GM12878 (cell line): Measurements from ENCODE around the gene DNAAF9. TPM values are rescaled to one million over a fixed set of nuclear protein-coding genes. Genes with fewer than 3 reads are reported as not detected.

ENCODE experiments used
- ATAC-seq: fragments of 200-7000 bp; cut with Tn5 transposase; 3 replicates; pipeline ENCODE4 v1.9.1; 2020; ENCODE audit warnings: mild to moderate bottlenecking, moderate library complexity
- BruUV-seq: library from RNA; stranded (reverse); fragments of 400-500 nt; replicated peaks from 2 replicates; lab custom pipeline; 2021; lab: Mats Ljungman, UMichigan
- CTCF ChIA-PET: fragments of 300-600 bp; sonication (Branson Sonifier 250); formaldehyde crosslinking; extraction: SDS; loops from one replicate; lab custom pipeline; 2021; ENCODE audit warnings: inconsistent platforms; lab: Yijun Ruan, JAX
- POLR2A ChIA-PET: fragments of 350-600 bp; formaldehyde crosslinking; extraction: SDS; loops from one replicate; lab custom pipeline; 2021; ENCODE audit warnings: inconsistent platforms; lab: Charles Lee
- RAD21 ChIA-PET: fragments of 300-600 bp; sonication (Branson Sonifier 250); formaldehyde crosslinking; loops from one replicate; lab custom pipeline; 2023; ENCODE audit warnings: antibody characterized with exemption; ENCODE audit not compliant: unreplicated experiment; lab: Charles Lee
- SMC1A ChIA-PET: fragments of 300-600 bp; sonication (Branson Sonifier 250); formaldehyde crosslinking; loops from one replicate; lab custom pipeline; 2023; ENCODE audit not compliant: unreplicated experiment, uncharacterized antibody; lab: Charles Lee
- DNase-seq: peaks from one replicate; pipeline ENCODE4 v3.0.0-alpha.2; 2011; ENCODE audit warnings: low read depth, low spot score
- FAIRE-seq: peaks from 3 replicates; lab custom pipeline; 2011; peaks lifted over from hg19 to GRCh38; lab: Jason Lieb, UNC
- H2AFZ ChIP-seq: 2 replicates; pipeline ENCODE4 v1.6.0; 2011; ENCODE audit warnings: low read depth, low read length, control low read depth; ENCODE audit not compliant: control insufficient read depth
- H3K27ac ChIP-seq: 2 replicates; pipeline ENCODE4 v1.5.1; 2011; ENCODE audit warnings: control low read depth; ENCODE audit not compliant: control insufficient read depth, insufficient read depth
- H3K27me3 ChIP-seq, 2 experiments: replicated peaks in 1 of 2; 2 replicates each; pipeline versions ENCODE4 v1.6.0 to v1.6.1; 2011; ENCODE audit warnings: low read length in 1 of 2; ENCODE audit not compliant: control insufficient read depth in 2 of 2, insufficient read depth in 2 of 2
- H3K36me3 ChIP-seq, 2 experiments: 2 replicates each; pipeline ENCODE4 v1.5.1; 2011; ENCODE audit warnings: low read length in 1 of 2; ENCODE audit not compliant: control insufficient read depth in 2 of 2, insufficient read depth in 2 of 2
- H3K4me1 ChIP-seq: 2 replicates; pipeline ENCODE4 v1.6.1; 2011; ENCODE audit warnings: mild to moderate bottlenecking, low read length, moderate library complexity, mixed read lengths; ENCODE audit not compliant: control insufficient read depth, insufficient read depth
- H3K4me2 ChIP-seq: 2 replicates; pipeline ENCODE4 v1.6.0; 2011; ENCODE audit warnings: control low read depth; ENCODE audit not compliant: control insufficient read depth, insufficient read depth
- H3K4me3 ChIP-seq: fragments of 200-600 bp; sonication (generic); 2 replicates; pipeline ENCODE4 v1.5.1; 2016
- H3K79me2 ChIP-seq: 2 replicates; pipeline ENCODE4 v1.6.0; 2011; ENCODE audit warnings: low read length; ENCODE audit not compliant: control insufficient read depth, insufficient read depth
- H3K9ac ChIP-seq: 2 replicates; pipeline ENCODE4 v1.8.0; 2011; ENCODE audit warnings: low read length, control low read depth, mixed read lengths; ENCODE audit not compliant: control insufficient read depth, insufficient read depth
- H3K9me3 ChIP-seq: replicated peaks from 3 replicates; pipeline ENCODE4 v1.5.1; 2011; ENCODE audit warnings: mild to moderate bottlenecking, low read length; ENCODE audit not compliant: control insufficient read depth, insufficient read depth
- H4K20me1 ChIP-seq: 2 replicates; pipeline ENCODE4 v1.6.0; 2011; ENCODE audit not compliant: control insufficient read depth, insufficient read depth
- BCL3 ChIP-seq: IDR thresholded peaks from 2 replicates; pipeline ENCODE4 v1.6.1; 2011; ENCODE audit warnings: borderline replicate concordance, low read depth, mild to moderate bottlenecking, moderate library complexity, low read length; ENCODE audit not compliant: insufficient read depth, poor library complexity, severe bottlenecking
- ETV6 ChIP-seq, 2 experiments: fragments of 450-650 bp in 1 of 2; IDR thresholded peaks in 1 of 2; conservative IDR thresholded peaks in 1 of 2; 2 replicates each; pipeline ENCODE4 v1.6.1; 2014; ENCODE audit warnings: antibody characterized with exemption in 1 of 2, borderline replicate concordance in 1 of 2, low read depth in 1 of 2, mild to moderate bottlenecking in 1 of 2, moderate library complexity in 1 of 2
- JUNB ChIP-seq: IDR thresholded peaks from 2 replicates; pipeline ENCODE4 v1.6.1; 2016; ENCODE audit warnings: antibody characterized with exemption, mild to moderate bottlenecking
- MEF2B ChIP-seq: fragments of 450-650 bp; IDR thresholded peaks from 2 replicates; pipeline ENCODE4 v1.6.1; 2018; ENCODE audit warnings: mild to moderate bottlenecking, moderate library complexity; ENCODE audit not compliant: partially characterized antibody, poor library complexity, severe bottlenecking
- POLR2A ChIP-seq: IDR thresholded peaks from 2 replicates; pipeline ENCODE4 v1.6.1; 2011; ENCODE audit warnings: low read depth, mild to moderate bottlenecking, low read length
- RELA ChIP-seq: fragments of 450-650 bp; IDR thresholded peaks from 2 replicates; pipeline ENCODE4 v1.8.0; 2014; ENCODE audit warnings: borderline replicate concordance; ENCODE audit not compliant: partially characterized antibody
- SP1 ChIP-seq: IDR thresholded peaks from one replicate; pipeline ENCODE4 v1.6.1; 2011; ENCODE audit warnings: low read depth, low read length
- ZNF207 ChIP-seq: fragments of 450-650 bp; IDR thresholded peaks from 2 replicates; pipeline ENCODE4 v1.6.1; 2014; ENCODE audit warnings: antibody characterized with exemption, mild to moderate bottlenecking, borderline replicate concordance
- ZNF274 ChIP-seq: IDR thresholded peaks from one replicate; pipeline ENCODE4 v1.8.0; 2011; ENCODE audit not compliant: insufficient read length, insufficient read depth
- WGBS: methylation state at CpG from one replicate; pipeline ENCODE4 v1.1.6; 2016; ENCODE audit warnings: low lambda C conversion rate; ENCODE audit not compliant: insufficient replicate concordance, insufficient coverage; ENCODE audit errors: missing lambda C conversion rate; 5-methylcytosine and 5-hydroxymethylcytosine counted together
- in situ Hi-C: fragments of 300-500 bp; cut with MboI; formaldehyde crosslinking; loops from 9 replicates; pipeline ENCODE4 v1.14.3; 2018; ENCODE audit warnings: mixed read lengths
- intact Hi-C: fragments of 100-400 bp; cut with micrococcal nuclease; formaldehyde crosslinking; loops from one replicate; pipeline ENCODE4 v1.14.2; 2022; ENCODE audit not compliant: unreplicated experiment
- polyA plus RNA-seq, 11 experiments: library from polyadenylated mRNA; depleted of rRNA in 4 of 11; unstranded in 6 of 11; stranded (reverse) in 5 of 11; fragments of >200 nt; fragmentation: Nextera tagmentation in 4 of 11; fragmentation: Illumina TruSeq in 1 of 11; extraction: Ambion mirVana in 4 of 11; extraction: Trizol in 1 of 11; gene quantifications; 1 replicate in 1 of 11; 2 replicates in 10 of 11; pipeline versions ENCODE4 v1.2.1 to v1.2.3, GENCODE V29; 2011 to 2016; ENCODE audit warnings: inconsistent platforms in 2 of 11, missing spikeins in 2 of 11, low read depth in 1 of 11
- total RNA-seq, 4 experiments: library from RNA; depleted of rRNA in 3 of 4; stranded (reverse); fragments of >200 nt in 3 of 4; fragmentation: Illumina TruSeq in 1 of 4; extraction: Trizol in 1 of 4; gene quantifications; 2 replicates each; pipeline versions ENCODE4 v1.2.1 to v1.2.3, GENCODE V29; 2013 to 2021
- TF ChIP-seq, protein P1 (sequence below): fragments of 450-650 bp; IDR thresholded peaks from 2 replicates; pipeline ENCODE4 v1.6.1; 2017; ENCODE audit warnings: mild to moderate bottlenecking
- TF ChIP-seq, protein P2 (sequence below): IDR thresholded peaks from 2 replicates; pipeline ENCODE4 v1.6.1; 2012; ENCODE audit warnings: low read depth, low read length, improper control_type of control experiment
- TF ChIP-seq, protein P3 (sequence below): IDR thresholded peaks from 2 replicates; pipeline ENCODE4 v1.6.1; 2012; ENCODE audit warnings: low read depth, low read length, improper control_type of control experiment

The DNAAF9 gene
- total and polyA plus RNA-seq, 10 of the 15 experiments (the other 5 are each of a cell fraction or from before 2014, with no cell fraction given), result 0.08 to 2.1 (median 1.3) TPM

DNA sequence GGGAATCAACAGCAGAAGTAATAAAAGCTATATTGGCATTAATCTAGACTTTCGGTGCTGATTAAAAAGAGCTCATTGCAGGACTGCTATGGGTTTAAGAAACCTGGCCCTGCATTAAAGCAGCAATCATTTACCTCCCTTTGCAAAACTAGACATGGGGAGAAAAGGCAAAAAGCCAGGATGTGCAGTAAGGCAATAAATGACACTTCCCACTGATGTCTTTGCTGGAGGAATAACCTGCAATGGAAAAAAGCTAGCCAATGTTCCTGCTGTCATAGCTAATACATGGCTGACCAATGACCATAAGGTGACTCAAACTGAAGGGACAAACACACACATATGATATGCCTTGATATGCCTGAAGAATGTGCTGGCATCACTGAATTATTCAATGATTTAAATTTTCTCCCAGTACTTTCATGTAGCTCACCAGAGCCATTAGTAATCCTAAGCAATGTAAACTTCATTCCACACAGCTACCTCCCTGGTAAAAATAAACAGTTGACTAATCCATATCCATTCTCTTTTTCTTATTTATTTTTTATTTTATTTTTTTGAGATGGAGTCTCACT is 8.7 kb downstream of the DNAAF9 start:
- H2AFZ ChIP-seq, result no peak overlapping the region
- no peak for ATAC-seq
- H3K4me1 ChIP-seq, result no peaks in the 10 kb centered on the region
- H3K79me2 ChIP-seq, result no peaks in the 10 kb centered on the region
- no peaks in the 10 kb centered on the region for H4K20me1 ChIP-seq
- POLR2A ChIA-PET, result no interaction called here
- H3K27me3 ChIP-seq, result no peaks in the 10 kb centered on the region
- CTCF ChIA-PET, result interaction anchor here (0.6 to 1.2 kb wide), 2 partner anchors 9 to 544 kb away, joined by 3 to 4 read pairs; no protein-coding TSS in a partner anchor
- BruUV-seq, result no TSS peak
- FAIRE-seq, result no peak
- no peak for DNase-seq
- WGBS, result 21% methylated on average over 1 of the region's 1 CpG
- H3K4me3 ChIP-seq, result no peak overlapping the region
- H3K36me3 ChIP-seq, result no peaks in the 10 kb centered on the region
- no peaks in the 10 kb centered on the region for H3K9me3 ChIP-seq
- no peak for TF ChIP-seq MEF2B
- no peak overlapping the region for H3K9ac ChIP-seq
- intact Hi-C loops (no loop called here), in situ Hi-C loops (no loop called here)
- H3K27ac ChIP-seq, result no peak overlapping the region
- no peak overlapping the region for H3K4me2 ChIP-seq
- SMC1A ChIA-PET, result interaction anchor here (1.2 kb wide), 1 partner anchor 11 kb away, joined by 3 read pairs; no protein-coding TSS in a partner anchor
- RAD21 ChIA-PET, result no interaction called here

- Histone ChIP-seq H4K20me1 (no peaks in the 10 kb centered on the region), H3K4me3 (no peak overlapping the region), H3K9me3 (no peaks in the 10 kb centered on the region), H3K9ac (no peak overlapping the region), H3K36me3 (no peaks in the 10 kb centered on the region), H2AFZ (no peak overlapping the region), H3K27me3 (no peaks in the 10 kb centered on the region), H3K4me2 (no peak overlapping the region), H3K4me1 (no peaks in the 10 kb centered on the region), H3K79me2 (no peaks in the 10 kb centered on the region), H3K27ac (no peak overlapping the region)
- FAIRE-seq (no peak), DNase-seq (no peak), ATAC-seq (no peak)
- intact Hi-C loops (no loop called here), in situ Hi-C loops (no loop called here)
- WGBS, result 46% methylated on average over 2 of the region's 2 CpGs
- ChIA-PET POLR2A (no interaction called here), CTCF (no interaction called here), SMC1A (no interaction called here), RAD21 (no interaction called here)
- no TSS peak for BruUV-seq
- TF ChIP-seq, protein P1, sequence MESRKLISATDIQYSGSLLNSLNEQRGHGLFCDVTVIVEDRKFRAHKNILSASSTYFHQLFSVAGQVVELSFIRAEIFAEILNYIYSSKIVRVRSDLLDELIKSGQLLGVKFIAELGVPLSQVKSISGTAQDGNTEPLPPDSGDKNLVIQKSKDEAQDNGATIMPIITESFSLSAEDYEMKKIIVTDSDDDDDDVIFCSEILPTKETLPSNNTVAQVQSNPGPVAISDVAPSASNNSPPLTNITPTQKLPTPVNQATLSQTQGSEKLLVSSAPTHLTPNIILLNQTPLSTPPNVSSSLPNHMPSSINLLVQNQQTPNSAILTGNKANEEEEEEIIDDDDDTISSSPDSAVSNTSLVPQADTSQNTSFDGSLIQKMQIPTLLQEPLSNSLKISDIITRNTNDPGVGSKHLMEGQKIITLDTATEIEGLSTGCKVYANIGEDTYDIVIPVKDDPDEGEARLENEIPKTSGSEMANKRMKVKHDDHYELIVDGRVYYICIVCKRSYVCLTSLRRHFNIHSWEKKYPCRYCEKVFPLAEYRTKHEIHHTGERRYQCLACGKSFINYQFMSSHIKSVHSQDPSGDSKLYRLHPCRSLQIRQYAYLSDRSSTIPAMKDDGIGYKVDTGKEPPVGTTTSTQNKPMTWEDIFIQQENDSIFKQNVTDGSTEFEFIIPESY, result no peak
- TF ChIP-seq ZNF274 (no peak), BCL3 (no peak), ETV6 (conservative IDR thresholded peaks at IDR 0.05 in 1 of 2, IDR thresholded peaks at IDR 0.05 in 1 of 2; ENCODE audit: borderline replicate concordance in 1 of 2, low read depth in 1 of 2) (no peak), POLR2A (no peak), JUNB (no peak), SP1 (no peak), ZNF207 (no peak), RELA (no peak)
- TF ChIP-seq, protein P2, sequence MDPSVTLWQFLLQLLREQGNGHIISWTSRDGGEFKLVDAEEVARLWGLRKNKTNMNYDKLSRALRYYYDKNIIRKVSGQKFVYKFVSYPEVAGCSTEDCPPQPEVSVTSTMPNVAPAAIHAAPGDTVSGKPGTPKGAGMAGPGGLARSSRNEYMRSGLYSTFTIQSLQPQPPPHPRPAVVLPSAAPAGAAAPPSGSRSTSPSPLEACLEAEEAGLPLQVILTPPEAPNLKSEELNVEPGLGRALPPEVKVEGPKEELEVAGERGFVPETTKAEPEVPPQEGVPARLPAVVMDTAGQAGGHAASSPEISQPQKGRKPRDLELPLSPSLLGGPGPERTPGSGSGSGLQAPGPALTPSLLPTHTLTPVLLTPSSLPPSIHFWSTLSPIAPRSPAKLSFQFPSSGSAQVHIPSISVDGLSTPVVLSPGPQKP, result no peak
- TF ChIP-seq, protein P3, sequence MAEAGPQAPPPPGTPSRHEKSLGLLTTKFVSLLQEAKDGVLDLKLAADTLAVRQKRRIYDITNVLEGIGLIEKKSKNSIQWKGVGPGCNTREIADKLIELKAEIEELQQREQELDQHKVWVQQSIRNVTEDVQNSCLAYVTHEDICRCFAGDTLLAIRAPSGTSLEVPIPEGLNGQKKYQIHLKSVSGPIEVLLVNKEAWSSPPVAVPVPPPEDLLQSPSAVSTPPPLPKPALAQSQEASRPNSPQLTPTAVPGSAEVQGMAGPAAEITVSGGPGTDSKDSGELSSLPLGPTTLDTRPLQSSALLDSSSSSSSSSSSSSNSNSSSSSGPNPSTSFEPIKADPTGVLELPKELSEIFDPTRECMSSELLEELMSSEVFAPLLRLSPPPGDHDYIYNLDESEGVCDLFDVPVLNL, result no peak
These were observed 11.0 kb downstream of the DNAAF9 start for GRCh38 chr20:3396492-3396891.
